GM12873 (cell line): ENCODE data around the gene NTSR1.

Source experiments
- CTCF ChIP-seq: IDR thresholded peaks from 2 replicates; pipeline ENCODE4 v1.5.1; 2012; ENCODE audit warnings: low read depth, mild to moderate bottlenecking, moderate library complexity, low read length, control low read depth; ENCODE audit not compliant: insufficient read depth; ENCODE audit errors: missing control alignments

NTSR1 gene

GRCh38 chr20:62768551-62769287 is 60.1 kb downstream of the NTSR1 start:
- no peak for TF ChIP-seq CTCF

GRCh38 chr20:62769346-62770071 is 60.9 kb downstream of the NTSR1 start:
- TF ChIP-seq CTCF: no peak

- TF ChIP-seq CTCF: no peak
These were observed 61.7 kb downstream of the NTSR1 start for GRCh38 chr20:62770111-62770910.

GRCh38 chr20:62770916-62771315 is 62.3 kb downstream of the NTSR1 start:
- no peak for TF ChIP-seq CTCF

- TF ChIP-seq CTCF: no peak
These were observed 62.9 kb downstream of the NTSR1 start for GRCh38 chr20:62771396-62772102.

GRCh38 chr20:62772103-62772611 is 63.5 kb downstream of the NTSR1 start:
- TF ChIP-seq CTCF: no peak
